GM19023 (cell line): ENCODE data around the gene GAB3.

Source experiments
- ATAC-seq: cut with Tn5 transposase; IDR thresholded peaks from one replicate; pipeline ENCODE4 v1.9.1; 2021; ENCODE audit warnings: mild to moderate bottlenecking, moderate library complexity; ENCODE audit not compliant: unreplicated experiment

GAB3 gene

DNA sequence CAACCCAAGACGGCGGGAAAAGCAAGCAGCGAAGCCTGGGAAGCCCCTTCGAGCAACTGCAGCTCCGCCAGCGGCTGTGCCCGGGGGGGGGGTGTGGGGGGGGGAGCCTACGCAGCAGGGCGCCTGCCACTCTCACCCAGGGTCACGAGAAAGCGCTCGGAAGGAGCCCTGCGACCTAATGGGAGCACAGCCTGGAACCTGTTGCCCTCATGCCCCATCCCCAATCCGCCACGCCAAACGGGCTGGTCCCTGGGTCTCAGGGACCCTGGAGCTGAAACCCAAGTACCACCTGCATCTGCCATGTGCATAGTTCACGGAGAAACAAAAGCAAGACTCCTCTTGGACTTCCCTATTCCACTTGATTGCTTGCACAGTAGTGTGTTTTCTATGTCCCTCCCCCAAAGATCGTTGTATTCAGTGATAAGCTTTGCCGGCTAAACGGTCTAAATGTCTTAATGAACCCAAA lies 359 bp upstream of the GAB3 start:
- ATAC-seq = peak; percentile 10

DNA sequence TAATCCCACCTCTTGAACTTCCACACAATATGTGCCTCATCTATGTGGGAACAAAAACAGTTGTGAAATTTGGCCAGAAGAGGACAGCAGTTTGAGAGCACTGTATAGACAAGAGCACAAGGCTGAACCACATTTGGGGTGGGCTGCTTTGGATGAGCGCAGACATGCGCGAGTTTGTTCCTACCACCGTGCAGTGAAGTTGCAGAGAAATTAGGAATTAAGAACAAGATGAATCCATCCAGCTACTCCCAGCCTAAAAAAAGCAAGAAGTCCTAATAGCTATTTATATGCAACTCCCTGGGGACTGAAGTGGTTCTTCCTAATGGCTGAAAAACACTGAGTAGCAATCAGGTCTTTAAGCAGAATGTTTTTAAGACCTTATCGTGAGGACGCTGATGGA lies 1.0 kb downstream of the GAB3 start:
- no peak for ATAC-seq

DNA sequence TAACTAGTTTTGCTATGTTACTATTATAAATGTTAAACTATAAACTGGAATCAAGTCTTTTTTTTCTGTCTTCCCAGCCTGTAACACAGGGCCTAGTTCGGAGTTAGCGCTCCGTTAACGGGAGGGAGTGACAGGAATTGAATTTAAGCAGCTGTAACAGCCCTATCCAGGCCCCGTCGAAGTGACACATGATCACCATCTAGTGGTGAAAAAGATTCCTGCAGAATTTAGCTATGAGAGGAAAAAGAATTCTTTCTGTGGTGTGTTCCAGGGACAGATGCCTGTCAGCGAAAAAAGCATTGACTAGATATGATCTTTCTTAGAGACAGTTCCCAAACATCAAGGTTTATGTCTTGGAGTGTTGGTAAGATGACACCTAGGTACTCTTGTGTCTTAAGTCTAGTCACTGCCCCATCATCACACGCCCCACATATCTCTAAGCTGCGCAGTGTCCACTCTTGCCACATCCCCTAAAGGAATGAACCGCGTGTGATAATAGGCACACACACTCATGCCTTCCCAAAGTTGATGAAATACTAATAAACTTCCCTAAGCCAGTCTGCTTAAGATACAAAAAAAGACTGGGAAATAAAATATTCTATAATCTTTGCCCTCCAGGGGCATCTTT lies 2.1 kb downstream of the GAB3 start:
- peak; percentile 37 for ATAC-seq

DNA sequence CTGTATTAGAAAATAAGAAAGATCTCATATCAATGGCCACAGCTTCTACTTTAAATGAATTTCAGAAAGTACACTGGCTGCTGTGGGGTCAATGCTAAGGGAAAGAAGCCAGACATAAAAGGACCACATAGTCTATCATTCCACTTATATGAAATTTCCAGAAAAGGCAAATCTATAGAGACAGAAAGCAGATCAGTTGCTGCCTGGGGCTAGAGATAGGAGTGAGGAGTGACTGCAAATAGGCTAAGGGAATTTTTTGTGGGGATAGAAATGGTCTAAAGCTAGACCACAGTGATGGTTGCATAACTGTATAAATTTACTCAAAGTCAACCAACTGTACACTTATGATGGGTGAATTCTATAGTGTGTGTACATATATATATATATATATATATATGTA lies 8.3 kb downstream of the GAB3 start:
- ATAC-seq = no peak

DNA sequence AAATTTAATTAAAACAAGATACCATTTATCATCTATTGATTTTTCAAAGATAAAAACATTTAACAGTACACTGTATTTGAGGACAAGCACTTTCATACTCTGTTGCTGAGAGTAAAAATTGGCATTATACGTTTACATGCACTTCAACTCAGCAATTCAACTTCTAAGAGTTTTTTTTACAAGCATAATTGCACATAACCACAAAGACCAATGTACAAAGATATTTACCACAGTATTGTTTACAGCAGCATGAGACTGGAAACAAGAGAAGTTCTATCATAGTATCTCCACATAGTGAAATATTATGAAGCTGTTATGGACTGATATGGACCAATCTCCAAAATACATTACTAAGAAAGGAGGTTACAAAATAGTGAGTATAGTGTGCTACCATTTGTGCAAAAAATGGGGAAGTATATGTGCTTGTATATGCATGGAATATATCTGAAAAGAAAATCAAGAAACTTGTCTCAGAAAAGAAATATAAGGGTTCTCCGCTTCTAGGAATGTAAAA lies 10.9 kb downstream of the GAB3 start:
- ATAC-seq = no peak

DNA sequence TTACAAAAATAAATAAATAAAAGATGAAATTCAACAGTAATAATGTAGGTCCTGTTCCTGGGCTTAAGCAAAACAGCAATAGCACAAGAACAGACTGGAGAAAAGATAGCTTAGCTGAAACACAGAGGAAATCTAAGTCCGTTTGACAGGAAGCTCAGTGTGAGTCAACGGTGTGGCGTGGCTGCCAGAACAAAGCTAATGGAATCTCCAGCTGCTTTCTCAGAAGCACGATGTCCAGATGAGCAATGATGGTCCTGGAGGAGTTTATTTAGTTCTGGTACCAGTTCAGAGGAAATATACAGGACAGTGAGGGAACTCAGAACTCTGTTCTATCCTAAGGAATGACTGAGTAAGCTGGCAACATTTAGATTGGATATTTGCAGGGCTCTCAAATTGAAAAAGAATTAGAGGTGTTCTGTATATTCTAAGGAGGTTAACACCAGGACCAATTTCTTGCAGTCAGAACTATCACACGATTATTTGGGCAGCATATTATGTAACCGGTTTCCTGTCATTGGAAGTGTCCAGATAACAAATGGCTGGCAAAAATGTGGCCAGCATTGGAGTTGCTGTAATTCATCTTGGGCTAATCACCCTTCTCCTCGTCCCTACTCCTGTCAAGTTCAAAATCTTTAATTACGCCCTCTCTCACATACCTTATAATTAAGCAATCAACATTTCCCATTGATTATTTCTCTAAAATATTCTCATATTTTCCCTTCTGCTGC lies 12.7 kb downstream of the GAB3 start:
- ATAC-seq = no peak

DNA sequence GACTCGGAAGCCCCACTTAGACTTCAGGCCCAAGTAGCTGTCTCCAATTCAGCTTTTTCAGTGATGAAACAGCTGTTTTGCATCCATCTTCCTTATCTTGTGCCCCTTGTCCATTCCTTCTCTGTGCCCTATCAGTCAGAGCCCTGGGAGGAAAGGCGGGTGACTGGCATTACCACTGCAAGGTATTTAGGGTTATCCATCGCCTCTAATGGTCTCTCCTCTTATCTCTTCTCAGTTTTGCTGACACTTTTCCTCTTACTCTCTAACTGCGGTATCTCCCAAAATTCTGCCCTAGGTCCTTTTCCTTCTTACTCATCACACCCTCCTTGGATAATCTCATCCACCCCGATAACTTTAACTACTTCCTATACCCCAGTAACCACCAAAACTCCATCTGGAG lies 13.7 kb downstream of the GAB3 start:
- no peak for ATAC-seq

DNA sequence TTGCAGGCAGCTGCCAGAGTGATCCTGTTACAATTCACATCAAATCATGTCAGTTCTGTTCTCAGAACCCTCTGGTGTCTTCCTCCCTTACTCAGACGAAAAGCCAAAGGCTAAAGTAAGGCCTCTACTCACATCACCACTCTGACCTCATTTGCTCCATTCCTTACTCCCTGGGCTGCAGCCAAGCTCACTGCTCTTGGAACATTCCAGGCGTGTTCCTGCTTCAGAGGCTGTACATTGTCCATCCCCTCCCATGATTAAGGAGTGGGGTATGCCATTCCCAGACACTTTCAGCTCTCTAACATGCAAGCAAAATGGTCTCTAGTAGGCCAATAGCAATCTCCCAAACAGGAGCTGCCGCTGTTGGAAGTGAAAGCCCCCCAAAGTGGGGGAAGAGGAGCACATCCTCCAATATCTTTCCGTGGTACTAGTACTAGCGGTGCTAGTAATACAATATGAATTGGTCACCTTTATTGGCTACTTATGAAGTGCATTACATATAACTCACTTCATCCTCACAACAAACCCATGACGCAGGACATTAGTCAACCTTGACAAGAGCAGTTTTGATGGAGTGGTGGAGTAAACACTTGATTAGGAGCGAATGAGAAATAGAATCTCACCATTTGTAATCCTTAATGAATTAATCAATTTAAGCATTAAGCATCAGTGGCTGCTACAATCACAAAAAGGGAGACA lies 15.0 kb downstream of the GAB3 start:
- ATAC-seq = no peak

DNA sequence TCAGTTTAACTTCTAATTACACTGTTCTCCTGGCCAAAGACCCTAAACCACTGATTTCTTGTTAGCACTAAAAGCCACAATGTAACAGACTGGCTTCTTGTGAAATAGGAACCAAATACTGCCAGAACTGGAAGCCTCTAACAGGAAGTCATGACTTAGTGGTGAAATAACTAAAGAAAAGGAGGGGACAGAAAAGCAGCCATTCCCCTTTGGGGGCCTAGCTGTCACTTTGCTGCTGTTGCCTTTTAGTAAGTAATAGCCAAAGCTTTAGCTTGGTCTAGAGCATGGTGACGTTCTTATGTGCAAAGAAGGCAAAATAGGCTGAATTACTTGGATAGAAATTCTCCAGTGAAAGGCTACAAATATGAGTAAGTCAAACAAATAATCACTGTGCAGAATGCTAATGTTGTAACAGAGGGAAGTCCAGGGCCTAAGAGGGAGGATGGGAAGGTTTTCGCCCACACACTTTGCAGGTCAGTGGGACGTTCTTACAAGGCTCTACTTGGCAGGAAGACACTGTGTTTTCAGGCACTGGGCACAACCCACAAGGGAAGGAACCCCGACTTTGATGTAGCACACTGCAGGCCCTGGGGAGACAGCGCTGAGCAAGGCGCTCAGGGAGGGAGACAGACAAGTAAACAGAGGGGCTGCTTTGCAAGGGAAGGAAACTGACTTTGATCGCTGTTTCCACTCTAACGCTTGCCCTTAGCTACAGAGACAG lies 16.7 kb downstream of the GAB3 start:
- ATAC-seq = no peak

DNA sequence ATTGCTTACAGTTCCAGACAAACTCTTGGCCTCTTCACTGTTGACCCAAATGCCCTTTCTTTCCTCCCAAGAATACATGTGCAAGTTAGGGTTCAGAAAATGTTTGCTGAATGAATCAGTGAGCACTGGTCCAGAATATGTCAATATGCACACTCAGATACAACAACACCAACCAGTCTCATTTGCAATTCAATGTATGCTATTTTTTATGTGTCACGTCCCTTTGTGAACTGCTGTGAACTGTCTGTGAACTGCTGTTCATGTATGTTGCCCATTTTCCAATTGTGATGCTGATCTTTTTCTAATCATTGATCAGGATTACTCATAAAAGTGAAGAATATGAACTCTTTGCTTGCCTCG lies 17.8 kb downstream of the GAB3 start:
- no peak for ATAC-seq

DNA sequence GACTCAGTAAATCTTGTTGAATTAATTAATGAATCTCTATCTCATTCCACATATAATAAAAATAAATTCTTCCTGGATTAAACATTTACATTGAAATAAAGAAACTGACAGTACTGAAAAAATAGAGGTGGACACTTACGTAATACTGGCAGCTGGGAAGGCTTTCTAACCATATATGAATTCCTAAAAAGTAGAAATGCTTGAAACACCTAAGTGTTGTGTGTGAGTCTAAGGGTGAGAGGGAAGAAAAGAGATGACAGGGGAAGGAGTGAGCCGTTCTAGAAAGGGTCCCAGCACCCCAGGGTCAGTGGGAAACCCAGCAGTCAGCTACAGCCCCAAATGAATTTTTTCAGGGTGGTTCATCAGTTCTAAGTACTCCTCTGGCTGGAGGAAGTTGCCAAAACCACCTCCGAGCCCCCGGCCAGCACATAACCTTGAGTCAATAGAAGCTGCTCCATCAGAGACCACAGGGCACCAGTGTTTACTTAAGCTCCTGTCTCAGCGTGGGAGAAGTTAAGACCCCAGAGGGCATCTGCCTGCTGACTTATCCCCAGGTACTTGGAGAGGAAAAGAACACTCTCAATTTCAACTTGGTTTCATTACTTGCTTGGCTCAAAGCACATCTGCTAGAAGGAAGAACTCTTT lies 18.3 kb downstream of the GAB3 start:
- no peak for ATAC-seq

DNA sequence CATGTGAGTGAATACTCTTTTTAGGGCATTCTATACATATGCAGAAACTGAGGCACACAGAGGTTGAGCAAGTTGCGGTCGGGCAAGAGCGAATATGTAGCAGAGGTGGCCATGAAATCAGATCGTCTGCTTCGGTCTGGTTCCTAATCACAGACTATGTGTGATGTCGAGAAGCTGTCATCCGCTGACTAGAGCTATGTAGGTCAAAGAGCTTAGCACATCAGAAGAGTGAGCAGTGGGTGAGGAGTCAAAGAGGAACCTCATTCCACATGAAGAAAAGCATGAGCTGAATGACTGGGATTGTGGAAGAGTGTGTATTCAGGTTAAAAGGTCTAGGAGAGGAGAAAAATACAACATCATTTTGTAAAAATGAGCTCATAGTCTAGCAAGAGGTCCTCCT lies 19.0 kb downstream of the GAB3 start:
- no peak for ATAC-seq

DNA sequence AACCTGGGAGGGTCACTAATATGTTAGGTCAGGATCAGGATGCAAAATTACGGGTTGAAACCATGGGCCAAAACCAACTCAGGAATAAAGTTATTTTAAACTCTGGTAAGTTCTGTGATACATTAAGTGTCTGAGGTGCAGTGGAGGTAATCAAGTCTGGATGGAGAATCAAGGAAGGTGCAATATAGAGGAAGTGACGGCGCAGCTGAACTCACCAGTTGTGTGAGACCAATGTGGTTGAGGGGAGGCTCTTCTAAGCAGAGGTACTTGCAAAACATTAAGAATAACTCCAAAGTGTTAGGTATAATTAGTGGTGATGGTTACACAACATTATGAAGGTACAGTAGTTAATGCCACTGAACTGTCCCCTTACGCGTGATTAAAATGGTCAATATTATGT lies 19.7 kb downstream of the GAB3 start:
- ATAC-seq = no peak

DNA sequence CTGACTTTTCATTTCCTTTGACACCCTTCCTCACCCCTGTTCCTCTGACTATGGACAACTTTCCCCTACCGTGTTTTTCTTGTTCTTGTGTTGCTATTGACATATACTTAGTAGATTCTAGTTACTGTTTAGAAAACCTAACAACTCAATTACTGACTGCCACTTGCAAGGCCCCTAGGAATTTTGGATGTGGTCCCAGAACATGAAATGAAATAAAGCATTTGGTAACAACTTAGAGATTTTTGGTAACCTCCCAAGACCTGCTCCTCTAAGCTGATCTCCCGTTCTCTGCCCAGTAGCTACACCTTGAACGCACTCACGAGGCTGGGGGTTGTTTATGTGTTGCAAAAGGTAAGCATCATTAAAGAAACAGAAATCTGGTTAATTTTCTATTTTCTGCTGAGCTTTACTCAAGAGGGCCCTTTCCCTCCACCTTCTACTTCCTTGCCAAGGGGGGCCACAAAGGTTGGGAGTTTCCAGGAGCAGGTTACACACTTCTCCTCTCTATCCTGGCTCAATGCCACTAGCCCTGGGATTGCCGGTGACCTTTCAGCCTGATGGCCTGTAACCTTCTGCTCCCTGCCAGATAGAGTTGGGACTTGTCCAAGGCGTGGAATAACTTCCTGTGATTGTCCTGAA lies 20.5 kb downstream of the GAB3 start:
- no peak for ATAC-seq

DNA sequence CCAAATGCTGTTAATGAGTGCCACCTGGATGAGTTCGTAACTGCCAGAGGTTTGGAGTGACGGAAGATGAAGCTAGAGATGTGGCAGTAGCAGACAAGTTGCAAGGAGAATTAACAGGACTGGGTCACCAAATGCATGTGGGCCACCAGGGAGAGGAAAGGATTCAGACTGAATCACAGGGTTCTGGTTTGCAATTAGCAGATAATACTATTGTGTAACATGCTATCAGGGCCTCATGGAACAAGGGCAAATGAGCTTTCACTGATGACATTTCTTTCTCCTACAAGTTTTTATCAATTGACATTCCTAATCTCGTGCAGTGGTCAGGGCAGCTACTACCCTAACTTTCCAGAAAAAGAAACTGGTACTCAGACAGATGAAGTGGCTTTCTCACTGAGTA lies 21.4 kb downstream of the GAB3 start:
- ATAC-seq = no peak

DNA sequence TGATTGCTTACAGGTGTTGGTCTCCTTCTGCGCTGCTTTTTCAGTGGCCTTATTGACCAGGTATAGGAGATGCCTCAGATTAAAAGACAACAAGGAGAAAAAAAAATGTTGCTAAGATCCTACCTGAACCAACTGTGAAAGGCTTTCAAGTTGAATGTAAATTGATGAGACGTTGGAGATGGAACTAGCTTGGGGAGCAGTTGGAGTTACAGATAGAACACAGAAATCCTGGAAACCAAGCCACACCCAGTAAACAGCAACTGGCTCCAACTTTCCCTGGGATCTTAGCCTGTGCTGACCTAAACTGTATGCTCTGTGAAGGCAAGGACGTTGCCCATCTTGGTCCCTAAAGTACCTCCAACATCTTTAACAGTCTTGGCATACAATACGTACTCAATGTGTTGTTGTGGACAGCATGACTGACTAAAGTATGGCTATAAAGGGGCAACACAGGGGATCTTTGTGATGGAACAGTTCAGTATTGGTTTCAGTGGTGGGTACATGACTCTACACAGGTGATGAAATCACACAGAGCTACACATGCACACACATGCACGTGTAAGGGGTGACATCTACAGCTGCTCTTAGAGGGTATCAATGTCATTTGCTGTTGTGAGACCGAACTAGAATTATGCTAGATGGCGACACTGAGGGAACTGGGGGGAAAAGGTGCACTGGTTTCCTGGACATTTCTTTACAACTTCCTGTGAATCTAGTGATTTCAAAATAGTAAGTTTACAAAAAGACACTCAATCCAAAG lies 22.3 kb downstream of the GAB3 start:
- no peak for ATAC-seq

DNA sequence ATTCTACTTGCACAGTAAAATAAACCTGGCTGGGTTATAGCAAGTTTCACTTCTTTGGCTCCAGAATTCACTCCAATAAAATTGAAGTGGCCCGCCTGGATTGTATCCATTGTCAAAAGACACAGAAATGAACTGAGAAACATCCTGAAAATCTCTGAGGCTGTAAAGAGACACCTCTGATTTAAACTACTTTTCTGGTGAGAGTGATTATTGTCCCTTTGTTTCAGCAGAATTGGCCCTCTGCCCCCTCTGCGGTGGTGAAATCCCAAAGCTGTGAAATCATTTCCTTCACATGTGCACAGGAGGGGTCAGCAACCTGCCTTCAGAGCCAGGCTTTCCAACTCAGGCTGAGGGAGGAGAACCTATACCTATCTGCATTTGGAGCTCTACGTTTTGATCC lies 23.0 kb downstream of the GAB3 start:
- no peak for ATAC-seq

DNA sequence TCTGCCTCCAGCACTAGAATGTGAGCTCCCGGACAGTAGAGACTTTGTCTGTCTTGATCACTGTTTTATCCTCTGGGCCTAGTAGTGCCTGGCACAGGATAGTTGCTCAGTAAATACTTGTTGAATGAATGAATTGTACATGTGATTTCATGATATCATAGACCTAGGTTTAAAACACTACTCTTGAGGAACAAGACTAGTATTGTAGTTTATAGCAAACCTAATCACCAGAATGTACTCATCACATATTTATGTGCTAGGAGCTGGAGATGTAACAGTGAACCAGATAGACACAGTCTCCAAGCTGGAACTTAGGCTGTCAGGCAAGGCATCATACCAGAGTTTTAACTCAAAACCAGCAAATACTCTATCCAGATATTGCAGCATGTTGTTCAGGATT lies 23.5 kb downstream of the GAB3 start:
- no peak for ATAC-seq

DNA sequence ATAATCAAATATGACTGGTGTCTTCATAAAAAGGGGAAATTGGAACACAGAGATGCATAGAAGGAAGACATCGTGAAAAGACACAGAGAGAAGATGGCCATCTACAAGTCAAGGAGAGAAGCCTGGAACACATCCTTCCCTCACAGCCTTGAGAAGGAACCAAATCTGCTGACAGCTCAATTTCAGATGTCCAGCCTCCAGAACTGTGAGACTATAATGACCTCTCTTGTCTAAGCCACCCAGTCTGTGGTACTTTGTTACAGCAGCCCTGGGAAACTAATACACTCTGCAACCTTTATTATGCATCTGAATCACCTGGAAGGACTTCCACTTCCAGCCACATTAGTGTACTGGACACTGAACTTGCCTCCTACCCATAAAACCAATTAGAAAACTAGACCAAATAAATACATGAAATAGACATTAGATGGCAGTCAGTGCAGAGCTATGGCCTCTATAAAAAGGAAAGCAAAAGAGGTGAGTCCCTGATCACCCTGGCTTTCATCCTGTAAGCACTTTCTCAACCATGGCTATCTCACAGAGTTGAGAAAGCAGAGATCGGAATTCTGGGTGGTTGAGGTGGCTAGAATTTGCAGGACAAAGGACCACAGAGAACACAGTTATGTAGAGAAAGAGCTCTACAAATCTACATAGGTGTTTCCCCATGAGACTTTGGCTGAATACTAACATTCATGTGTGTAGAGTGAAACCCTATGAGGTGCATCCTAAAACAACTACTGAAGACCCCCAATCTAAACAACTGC lies 25.7 kb downstream of the GAB3 start:
- ATAC-seq = no peak
